Dendritic cell treated with granulocyte-macrophage colony-stimulating factor and Interleukin-4, amounts not matched to agents 40 ng/mL and 50 ng/mL, for 4 days (primary cell): ENCODE measurements around the gene CYCS.
A peak's percentile ranks its signal among the peaks of the same experiment; 100 is the strongest.
"Not testable (repeated sequence)": the region's sequence is repeated elsewhere in the genome, so short reads cannot be mapped to it uniquely, and the experiment has no call there.

Experiments used
- H3K27ac Mint-ChIP-seq: one replicate; pipeline ENCODE4 v1.8.0; 2022; ENCODE audit warnings: mild to moderate bottlenecking, mixed read lengths
- H3K27me3 Mint-ChIP-seq: one replicate; pipeline ENCODE4 v1.8.0; 2022; ENCODE audit warnings: mild to moderate bottlenecking, mixed read lengths
- H3K36me3 Mint-ChIP-seq: one replicate; pipeline ENCODE4 v1.8.0; 2022; ENCODE audit warnings: low read depth, mixed read lengths
- H3K4me1 Mint-ChIP-seq: one replicate; pipeline ENCODE4 v1.8.0; 2022; ENCODE audit warnings: low read depth, mixed read lengths
- H3K4me3 Mint-ChIP-seq: one replicate; pipeline ENCODE4 v1.8.0; 2022; ENCODE audit warnings: mild to moderate bottlenecking, moderate library complexity, mixed read lengths
- H3K9me3 Mint-ChIP-seq: one replicate; pipeline ENCODE4 v1.8.0; 2022; ENCODE audit warnings: mixed read lengths
- intact Hi-C: fragments of 100-400 bp; cut with micrococcal nuclease; formaldehyde crosslinking; loops from one replicate; pipeline ENCODE4 v1.15.0; 2022

CYCS gene

GRCh38 chr7:25125137-25125946, at the start of gene CYCS:
CYCS (minus strand) TSS chr7:25125260; CDS start chr7:25124119, 1,141 bp downstream.
- Mint-ChIP-seq H3K36me3 (peaks cover 50% of the 10 kb centered on the region), H3K4me1 (peaks cover 21% of the 10 kb centered on the region), H3K4me3 (peak within 1 kb of the TSS; percentile 100), H3K27ac (peak within 1 kb of the TSS; percentile 98), H3K27me3 (peaks cover 4% of the 10 kb centered on the region), H3K9me3 (no peaks in the 10 kb centered on the region)
- intact Hi-C loops, result loop anchor here (2.0 kb wide), 1 partner anchor 55 kb away; a partner anchor contains a TSS

- Mint-ChIP-seq H3K27ac (no peak overlapping the region), H3K36me3 (peaks cover 16% of the 10 kb centered on the region), H3K9me3 (no peaks in the 10 kb centered on the region), H3K4me3 (no peak overlapping the region), H3K4me1 (no peaks in the 10 kb centered on the region), H3K27me3 (no peaks in the 10 kb centered on the region)
- intact Hi-C loops, result no loop called here
These were observed 48.1 kb upstream of the CYCS start for GRCh38 chr7:25173184-25173583.

GRCh38 chr7:25171516-25171915, 46.5 kb upstream of the CYCS start:
- no peak overlapping the region for H3K27ac Mint-ChIP-seq

DNA sequence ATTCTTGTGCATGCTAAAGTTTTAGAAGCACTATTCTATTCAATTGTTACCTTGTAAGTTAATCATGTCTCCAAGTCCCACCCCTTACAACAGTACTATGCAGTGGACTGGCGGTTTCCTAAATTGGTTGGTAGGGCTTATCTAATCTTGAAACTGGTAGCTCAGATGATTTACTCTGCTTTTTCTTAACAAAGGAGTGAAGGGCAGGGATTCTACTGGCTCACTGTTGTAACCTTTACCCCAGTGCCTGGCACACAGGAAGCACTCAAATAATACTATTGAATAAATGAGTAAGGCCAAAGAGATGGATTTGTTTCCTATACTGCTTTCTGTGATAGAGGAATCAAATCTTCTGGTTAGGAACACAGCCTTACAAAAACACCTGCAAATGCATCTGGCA, 46.0 kb upstream of the CYCS start:
- Mint-ChIP-seq H3K9me3 (no peaks in the 10 kb centered on the region), H3K27me3 (no peaks in the 10 kb centered on the region), H3K27ac (no peak overlapping the region), H3K4me1 (no peaks in the 10 kb centered on the region), H3K36me3 (peaks cover 28% of the 10 kb centered on the region), H3K4me3 (no peak overlapping the region)
- intact Hi-C loops, result no loop called here

More at GRCh38 chr7:25171516-25171915, 46.5 kb upstream of the CYCS start:
- intact Hi-C loops, result no loop called here
- no peaks in the 10 kb centered on the region for H3K4me1 Mint-ChIP-seq
- H3K9me3 Mint-ChIP-seq, result no peaks in the 10 kb centered on the region
- H3K27me3 Mint-ChIP-seq, result no peaks in the 10 kb centered on the region
- H3K36me3 Mint-ChIP-seq, result peaks cover 23% of the 10 kb centered on the region
- no peak overlapping the region for H3K4me3 Mint-ChIP-seq

DNA sequence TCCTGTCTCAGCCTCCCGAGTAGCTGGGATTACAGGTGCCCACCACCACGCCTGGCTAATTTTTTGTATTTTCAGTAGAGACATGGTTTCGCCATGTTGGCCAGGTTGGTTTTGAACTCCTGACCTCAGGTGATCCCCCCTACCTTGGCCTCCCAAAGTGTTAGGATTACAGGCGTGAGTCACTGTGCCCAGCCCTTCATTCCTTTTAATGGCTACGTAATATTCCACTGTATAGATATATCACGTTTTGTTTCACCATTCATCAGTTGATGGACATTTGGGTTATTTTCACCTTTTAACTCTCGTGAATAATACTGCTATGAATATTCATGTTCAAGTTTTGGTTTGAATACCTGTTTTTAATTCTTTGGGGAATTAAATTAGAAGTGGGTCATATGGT, 44.6 kb upstream of the CYCS start:
- H3K36me3 Mint-ChIP-seq, result peaks cover 37% of the 10 kb centered on the region
- no peaks in the 10 kb centered on the region for H3K4me1 Mint-ChIP-seq
- intact Hi-C loops, result no loop called here
- H3K4me3 Mint-ChIP-seq, result no peak overlapping the region
- no peaks in the 10 kb centered on the region for H3K27me3 Mint-ChIP-seq
- no peak overlapping the region for H3K27ac Mint-ChIP-seq
- H3K9me3 Mint-ChIP-seq, result no peaks in the 10 kb centered on the region

DNA sequence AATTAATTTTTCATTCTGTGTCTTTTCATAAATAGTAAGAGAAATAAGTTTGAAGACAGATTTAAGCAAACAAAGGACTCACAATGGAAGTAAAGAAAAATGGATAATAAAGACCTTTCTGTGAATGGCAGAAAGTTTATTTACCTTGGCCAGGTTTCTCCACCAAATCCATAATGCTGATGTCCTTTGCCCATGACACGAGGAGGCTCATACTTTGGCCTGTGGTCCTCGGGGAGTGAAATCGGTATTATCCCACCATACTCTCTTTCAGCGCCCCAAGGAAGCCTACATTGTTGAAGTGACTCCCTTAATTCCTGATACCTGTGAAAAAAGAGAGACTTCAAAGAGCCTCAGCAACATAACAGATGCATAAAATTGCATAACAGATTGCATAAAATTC, 43.1 kb upstream of the CYCS start:
- H3K27ac Mint-ChIP-seq, result no peak overlapping the region

GRCh38 chr7:25167262-25167843, 42.3 kb upstream of the CYCS start:
- H3K9me3 Mint-ChIP-seq, result no peaks in the 10 kb centered on the region
- no peak overlapping the region for H3K27ac Mint-ChIP-seq
- no peaks in the 10 kb centered on the region for H3K4me1 Mint-ChIP-seq

More for the DNA sequence above, 43.1 kb upstream of the CYCS start:
- Mint-ChIP-seq H3K9me3 (no peaks in the 10 kb centered on the region), H3K4me3 (no peak overlapping the region), H3K27me3 (no peaks in the 10 kb centered on the region), H3K36me3 (peaks cover 37% of the 10 kb centered on the region), H3K4me1 (no peaks in the 10 kb centered on the region)
- intact Hi-C loops, result no loop called here

GRCh38 chr7:25159983-25160596, 35.0 kb upstream of the CYCS start:
- H3K36me3 Mint-ChIP-seq, result peaks cover 23% of the 10 kb centered on the region
- H3K9me3 Mint-ChIP-seq, H3K4me3 Mint-ChIP-seq, H3K4me1 Mint-ChIP-seq, H3K27ac Mint-ChIP-seq, intact Hi-C loops, H3K27me3 Mint-ChIP-seq: not testable (repeated sequence)

More at GRCh38 chr7:25167262-25167843, 42.3 kb upstream of the CYCS start:
- intact Hi-C loops, result no loop called here
- peaks cover 30% of the 10 kb centered on the region for H3K36me3 Mint-ChIP-seq
- H3K27me3 Mint-ChIP-seq, result no peaks in the 10 kb centered on the region
- no peak overlapping the region for H3K4me3 Mint-ChIP-seq

GRCh38 chr7:25158966-25159365, 33.9 kb upstream of the CYCS start:
- Mint-ChIP-seq H3K4me3 (no peak overlapping the region), H3K9me3 (no peaks in the 10 kb centered on the region)
- intact Hi-C loops, result no loop called here

DNA sequence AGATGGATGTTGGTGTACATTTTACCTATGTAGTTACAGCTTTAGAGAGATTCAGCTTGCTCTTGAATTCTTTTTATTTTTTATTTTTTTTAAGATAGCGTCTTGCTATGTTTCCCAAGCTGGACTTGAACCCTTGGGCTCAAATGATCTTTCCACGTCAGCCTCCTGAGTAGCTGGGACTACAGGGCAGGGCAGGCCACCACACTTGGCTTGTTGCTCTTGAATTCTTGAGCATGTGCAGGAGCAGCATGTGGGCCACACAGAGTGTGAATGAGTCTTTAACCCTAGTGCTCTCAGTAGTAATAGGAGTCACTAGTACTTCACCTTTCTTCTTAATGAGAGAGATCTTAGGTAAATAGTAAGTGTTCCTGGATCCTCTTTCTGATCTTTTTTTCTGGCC, 26.7 kb upstream of the CYCS start:
- H3K4me1 Mint-ChIP-seq, result no peaks in the 10 kb centered on the region
- no peak overlapping the region for H3K27ac Mint-ChIP-seq
- no peaks in the 10 kb centered on the region for H3K9me3 Mint-ChIP-seq
- H3K36me3 Mint-ChIP-seq, result peaks cover 46% of the 10 kb centered on the region
- intact Hi-C loops, result no loop called here
- no peaks in the 10 kb centered on the region for H3K27me3 Mint-ChIP-seq
- H3K4me3 Mint-ChIP-seq, result no peak overlapping the region

More at GRCh38 chr7:25158966-25159365, 33.9 kb upstream of the CYCS start:
- Mint-ChIP-seq H3K27me3 (no peaks in the 10 kb centered on the region), H3K4me1 (no peaks in the 10 kb centered on the region), H3K36me3 (peaks cover 34% of the 10 kb centered on the region), H3K27ac (no peak overlapping the region)

DNA sequence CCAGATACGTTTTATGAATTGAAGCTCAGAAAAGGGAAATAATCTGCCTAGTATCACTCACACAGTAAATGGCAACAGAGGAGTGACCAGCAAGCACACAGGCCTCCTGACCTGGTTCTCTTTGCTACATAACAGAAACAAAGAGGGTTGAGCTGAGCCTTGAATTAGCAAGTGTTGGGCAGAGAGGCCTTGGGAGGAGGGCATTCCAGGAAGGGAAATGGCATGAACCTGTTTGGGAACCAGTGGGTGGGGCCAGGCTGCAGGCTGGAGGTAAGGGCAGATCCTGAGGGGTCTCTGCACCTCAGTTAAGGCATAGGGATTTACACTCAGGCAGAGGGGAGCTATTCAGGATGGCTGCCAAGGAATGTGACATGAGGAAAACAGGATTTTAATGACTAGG, 24.8 kb upstream of the CYCS start:
- no peaks in the 10 kb centered on the region for H3K27me3 Mint-ChIP-seq
- no peak overlapping the region for H3K27ac Mint-ChIP-seq
- no peaks in the 10 kb centered on the region for H3K9me3 Mint-ChIP-seq
- intact Hi-C loops, result no loop called here
- H3K4me1 Mint-ChIP-seq, result no peaks in the 10 kb centered on the region
- peaks cover 42% of the 10 kb centered on the region for H3K36me3 Mint-ChIP-seq
- H3K4me3 Mint-ChIP-seq, result no peak overlapping the region

- intact Hi-C loops, result no loop called here
- Mint-ChIP-seq H3K4me3 (no peak overlapping the region), H3K27me3 (no peaks in the 10 kb centered on the region), H3K9me3 (no peaks in the 10 kb centered on the region), H3K36me3 (peaks cover 34% of the 10 kb centered on the region), H3K27ac (no peak overlapping the region), H3K4me1 (no peaks in the 10 kb centered on the region)
These were observed 23.9 kb upstream of the CYCS start for GRCh38 chr7:25148772-25149575.

DNA sequence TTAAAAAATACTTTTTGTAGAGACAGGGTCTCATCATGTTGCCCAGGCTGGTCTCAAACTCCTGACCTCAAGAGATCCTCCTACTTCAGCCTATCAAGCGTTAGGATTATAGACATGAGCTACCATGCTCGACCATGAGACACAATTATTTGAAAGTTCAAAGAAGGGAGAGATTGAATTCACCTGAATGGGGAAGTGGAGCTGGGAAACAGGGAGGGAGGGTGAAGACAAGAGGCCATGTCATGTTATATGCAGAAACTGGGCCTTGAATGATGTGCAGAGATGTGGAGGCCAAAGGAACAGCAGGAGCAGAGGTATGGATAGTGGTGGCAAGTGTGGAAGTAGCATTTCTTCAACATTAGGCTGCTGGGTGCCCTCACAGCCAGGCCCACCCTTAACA, 18.7 kb upstream of the CYCS start:
- Mint-ChIP-seq H3K4me1 (no peaks in the 10 kb centered on the region), H3K4me3 (no peak overlapping the region), H3K27me3 (no peaks in the 10 kb centered on the region), H3K9me3 (no peaks in the 10 kb centered on the region), H3K27ac (no peak overlapping the region), H3K36me3 (peaks cover 21% of the 10 kb centered on the region)
- intact Hi-C loops, result no loop called here

DNA sequence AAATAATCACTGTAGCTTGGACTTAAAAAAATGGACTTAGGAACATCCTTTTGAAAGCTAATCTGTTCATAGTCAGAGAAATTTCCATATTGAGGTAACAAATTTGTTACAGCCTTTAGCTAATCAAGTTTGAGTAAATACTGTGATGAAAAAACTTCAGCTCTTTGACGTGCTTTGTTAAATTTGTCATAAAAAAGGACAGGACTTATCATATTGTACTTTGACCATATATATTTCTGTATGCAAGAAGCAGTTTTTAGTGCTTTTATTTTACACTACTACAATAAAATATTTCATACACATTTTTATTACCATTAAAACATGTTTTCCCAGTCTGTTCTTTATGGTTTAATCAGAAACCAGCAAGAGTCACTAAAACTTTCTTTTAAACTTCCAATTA, 14.5 kb upstream of the CYCS start:
- Mint-ChIP-seq H3K27me3 (no peaks in the 10 kb centered on the region), H3K27ac (no peak overlapping the region), H3K4me3 (no peak overlapping the region), H3K36me3 (peaks cover 29% of the 10 kb centered on the region), H3K4me1 (peaks cover 4% of the 10 kb centered on the region), H3K9me3 (no peaks in the 10 kb centered on the region)
- intact Hi-C loops, result no loop called here
